ENCODE measurements around the gene NFYC. TPM values are rescaled to one million over a fixed set of nuclear protein-coding genes. Genes with fewer than 3 reads are reported as not detected.

Gene NFYC
- total RNA-seq, 1 experiment from 2014 or later: 25.8 TPM

DNA sequence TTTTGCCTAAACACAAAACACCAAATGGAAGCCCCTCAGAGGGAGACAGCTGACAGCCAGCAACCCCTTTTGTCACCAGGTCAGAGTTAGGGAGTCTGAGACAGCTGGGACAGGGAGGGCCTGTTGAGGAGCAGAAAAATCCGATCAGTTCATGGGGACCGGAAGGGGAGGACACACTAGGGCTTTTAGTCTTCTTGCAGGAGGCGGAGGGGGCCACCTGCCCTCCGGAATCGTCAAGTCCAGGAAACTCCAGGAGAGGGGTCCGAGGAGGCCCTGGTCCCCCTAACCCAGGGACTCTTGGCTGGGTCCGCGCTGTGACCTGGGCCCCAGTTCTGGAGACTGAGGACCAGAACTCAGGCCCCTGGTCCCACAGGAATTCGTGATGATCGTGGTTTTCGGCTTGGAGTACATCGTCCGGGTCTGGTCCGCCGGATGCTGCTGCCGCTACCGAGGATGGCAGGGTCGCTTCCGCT is 126.3 kb downstream of the NFYC start:
- in situ Hi-C loops (cut with HindIII; ENCODE audit: low pct_unique_long_range_greater_than_20kb, low sequenced_read_pairs): no loop called here

DNA sequence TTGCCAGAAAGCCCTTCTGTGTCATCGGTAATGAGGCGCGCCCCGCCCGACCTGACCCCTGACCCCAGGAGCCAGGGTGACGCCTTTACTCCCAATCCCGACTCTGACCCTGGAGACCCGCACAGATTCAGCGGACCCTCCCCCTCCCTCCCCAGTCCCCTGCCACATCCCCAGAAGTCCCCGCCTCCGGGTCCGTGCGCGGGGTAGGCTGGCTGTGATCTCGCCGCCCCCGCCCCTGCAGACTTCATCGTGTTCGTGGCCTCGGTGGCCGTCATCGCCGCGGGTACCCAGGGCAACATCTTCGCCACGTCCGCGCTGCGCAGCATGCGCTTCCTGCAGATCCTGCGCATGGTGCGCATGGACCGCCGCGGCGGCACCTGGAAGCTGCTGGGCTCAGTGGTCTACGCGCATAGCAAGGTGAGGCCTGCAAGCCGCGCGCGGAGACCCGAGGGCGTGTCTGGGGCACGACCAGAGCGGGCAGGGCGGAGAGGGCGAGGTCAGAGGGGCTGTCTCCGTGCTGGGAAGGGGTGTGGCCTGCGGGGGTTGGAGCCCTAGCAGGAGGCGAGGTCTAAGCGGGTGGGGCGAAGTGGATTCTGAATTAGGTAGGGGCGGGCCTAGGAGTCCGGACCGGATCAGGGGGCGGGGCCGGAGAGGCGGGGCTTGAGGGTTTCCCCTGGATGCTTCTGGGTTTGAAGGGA is 126.9 kb downstream of the NFYC start:
- DNase-seq (ENCODE audit: low read depth, low spot score): no peak
- in situ Hi-C loops (cut with HindIII; ENCODE audit: low pct_unique_long_range_greater_than_20kb, low sequenced_read_pairs): no loop called here

More for the DNA sequence above, 126.3 kb downstream of the NFYC start:
- DNase-seq (ENCODE audit: low read depth, low spot score): no peak

DNA sequence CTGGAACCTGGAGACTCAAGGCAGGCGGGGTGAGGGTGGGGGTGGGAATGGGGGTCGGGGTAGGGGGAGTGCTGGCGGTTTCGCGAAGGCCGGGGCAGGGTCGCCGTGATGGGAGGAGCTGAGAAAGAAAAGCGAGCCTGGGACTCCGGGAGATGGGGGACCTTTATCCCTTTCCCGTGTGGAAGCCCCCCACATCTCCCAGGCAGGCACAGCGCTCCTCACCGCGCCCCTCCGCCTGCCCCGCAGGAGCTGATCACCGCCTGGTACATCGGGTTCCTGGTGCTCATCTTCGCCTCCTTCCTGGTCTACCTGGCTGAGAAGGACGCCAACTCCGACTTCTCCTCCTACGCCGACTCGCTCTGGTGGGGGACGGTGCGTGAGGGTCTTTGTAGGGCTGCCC is 127.6 kb downstream of the NFYC start:
- no peak for DNase-seq (ENCODE audit: low read depth, low spot score)
- in situ Hi-C loops (cut with HindIII; ENCODE audit: low pct_unique_long_range_greater_than_20kb, low sequenced_read_pairs): no loop called here

DNA sequence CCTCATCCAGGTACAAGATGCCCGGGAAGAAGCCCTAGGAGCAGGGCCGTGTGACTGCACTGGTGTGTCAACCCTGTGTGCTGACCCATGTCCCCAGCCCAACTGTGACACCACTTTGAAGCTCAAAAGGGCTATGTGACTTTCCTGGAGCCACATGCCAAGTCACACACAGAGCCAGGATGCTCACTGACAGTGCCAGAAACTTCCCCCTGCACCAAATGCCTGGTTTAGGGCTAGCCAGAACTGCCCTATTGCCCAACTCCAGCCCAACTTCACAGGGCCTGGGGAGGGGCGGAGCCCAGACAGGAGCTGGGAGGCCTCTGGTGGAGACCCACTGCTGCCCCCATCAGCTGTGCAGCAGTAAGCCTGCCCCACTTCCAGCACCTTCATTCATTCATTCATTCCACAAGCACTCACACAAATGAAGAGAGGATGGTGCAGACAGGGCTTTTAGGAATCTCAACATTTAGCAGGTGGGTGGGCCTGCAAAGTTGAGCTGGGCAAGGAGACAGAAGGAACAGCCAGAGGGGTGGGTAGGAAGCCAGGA is 128.8 kb downstream of the NFYC start:
- in situ Hi-C loops (cut with HindIII; ENCODE audit: low pct_unique_long_range_greater_than_20kb, low sequenced_read_pairs): no loop called here
- peak; percentile 5 for DNase-seq (ENCODE audit: low read depth, low spot score)

Small RNA genes within 50 kb of the gene (small RNA-seq; reads per million reads assigned to genes)
- gene MIR30C1 (0 to 3.2 reads per million in 2 experiments), gene MIR30E (1.1 to 375 reads per million in 2 experiments), gene RN7SL326P (0 reads per million in 2 experiments)

Other genes starting within 250 kb of the NFYC start
- 3.3 and 3.4 TPM in 2 replicates for gene ZFP69B, start 241.2 kb upstream of the NFYC start, total RNA-seq (2014; rRNA removed; shearing (Covaris generic))
- gene ZFP69, start 214.4 kb upstream of the NFYC start, total RNA-seq (2014; rRNA removed; shearing (Covaris generic)): 4.0 and 5.7 TPM in 2 replicates
- gene EXO5, start 182.9 kb upstream of the NFYC start, total RNA-seq (2014; rRNA removed; shearing (Covaris generic)): 1.5 and 2.4 TPM in 2 replicates
- gene ZNF684, start 160.1 kb upstream of the NFYC start, total RNA-seq (2014; rRNA removed; shearing (Covaris generic)): 3.0 and 3.8 TPM in 2 replicates
- 1.8 and 2.6 TPM in 2 replicates for gene RIMS3, start 26.0 kb upstream of the NFYC start, total RNA-seq (2014; rRNA removed; shearing (Covaris generic))
- 0.11 TPM in 1 of 2 replicates, not detected in the other for gene KCNQ4, start 92.1 kb downstream of the NFYC start, total RNA-seq (2014; rRNA removed; shearing (Covaris generic))
- 0.55 TPM in 1 of 2 replicates, not detected in the other for gene CITED4, start 170.7 kb downstream of the NFYC start, total RNA-seq (2014; rRNA removed; shearing (Covaris generic))